GM06990 (cell line): ENCODE measurements around the gene POU1F1.
"Not testable (repeated sequence)": the region's sequence is repeated elsewhere in the genome, so short reads cannot be mapped to it uniquely, and the experiment has no call there.

Experiments used
- DNase-seq: peaks from one replicate; pipeline ENCODE4 v3.0.0-alpha.2; 2011; ENCODE audit not compliant: insufficient read length; ENCODE audit errors: extremely low read depth
- H3K27me3 ChIP-seq: replicated peaks from 2 replicates; pipeline ENCODE4 v1.6.0; 2011; ENCODE audit warnings: low read length; ENCODE audit not compliant: control insufficient read depth, insufficient read depth
- H3K36me3 ChIP-seq: 2 replicates; pipeline ENCODE4 v1.5.1; 2011; ENCODE audit warnings: low read length; ENCODE audit not compliant: control insufficient read depth, insufficient read depth
- H3K4me3 ChIP-seq: replicated peaks from 2 replicates; pipeline ENCODE4 v1.5.1; 2011; ENCODE audit warnings: low read depth, mild to moderate bottlenecking, control low read depth, low read length
- CTCF ChIP-seq: IDR thresholded peaks from 2 replicates; pipeline ENCODE4 v1.5.1; 2011; ENCODE audit warnings: low read length, control low read depth, mild to moderate bottlenecking, inconsistent platforms; ENCODE audit not compliant: insufficient read depth, poor library complexity, severe bottlenecking

Gene POU1F1

GRCh38 chr3:87313641-87314040 is 37.3 kb upstream of the POU1F1 start:
- H3K27me3 ChIP-seq = no peaks in the 10 kb centered on the region
- no peak for TF ChIP-seq CTCF
- DNase-seq = no peak
- no peaks in the 10 kb centered on the region for H3K36me3 ChIP-seq
- no peak overlapping the region for H3K4me3 ChIP-seq

- TF ChIP-seq CTCF = no peak
- DNase-seq = no peak
- Histone ChIP-seq H3K4me3 (no peak overlapping the region), H3K36me3 (no peaks in the 10 kb centered on the region), H3K27me3 (no peaks in the 10 kb centered on the region)
Observed at GRCh38 chr3:87311309-87311708, 34.9 kb upstream of the POU1F1 start.

- Histone ChIP-seq H3K36me3 (no peaks in the 10 kb centered on the region), H3K4me3 (no peak overlapping the region), H3K27me3 (no peaks in the 10 kb centered on the region)
- TF ChIP-seq CTCF = no peak
- DNase-seq = no peak
Observed at GRCh38 chr3:87309601-87310000, 33.2 kb upstream of the POU1F1 start.

GRCh38 chr3:87307805-87308204 is 31.4 kb upstream of the POU1F1 start:
- Histone ChIP-seq H3K36me3 (no peaks in the 10 kb centered on the region), H3K27me3 (no peaks in the 10 kb centered on the region), H3K4me3 (no peak overlapping the region)
- peak; percentile 36 for TF ChIP-seq CTCF
- no peak for DNase-seq

- DNase-seq = no peak
- Histone ChIP-seq H3K4me3 (no peak overlapping the region), H3K27me3 (no peaks in the 10 kb centered on the region), H3K36me3 (no peaks in the 10 kb centered on the region)
- TF ChIP-seq CTCF = no peak
Observed at GRCh38 chr3:87305517-87305916, 29.1 kb upstream of the POU1F1 start.

GRCh38 chr3:87305031-87305430 is 28.6 kb upstream of the POU1F1 start:
- H3K4me3 ChIP-seq, H3K36me3 ChIP-seq, DNase-seq, H3K27me3 ChIP-seq: not testable (repeated sequence)
